ACHN (cell line): ENCODE data around the gene PRSS35.
"Not testable (repeated sequence)": the region's sequence is repeated elsewhere in the genome, so short reads cannot be mapped to it uniquely, and the experiment has no call there.

Source experiments
- DNase-seq: peaks from one replicate; pipeline ENCODE4 v3.0.0-alpha.2; 2015
- in situ Hi-C: cut with HindIII; loops from 2 replicates; pipeline ENCODE4 v1.10.0; 2017; ENCODE audit warnings: low sequenced_read_pairs, low pct_ligation_motif_present, low pct_unique_long_range_greater_than_20kb

Gene PRSS35

DNA sequence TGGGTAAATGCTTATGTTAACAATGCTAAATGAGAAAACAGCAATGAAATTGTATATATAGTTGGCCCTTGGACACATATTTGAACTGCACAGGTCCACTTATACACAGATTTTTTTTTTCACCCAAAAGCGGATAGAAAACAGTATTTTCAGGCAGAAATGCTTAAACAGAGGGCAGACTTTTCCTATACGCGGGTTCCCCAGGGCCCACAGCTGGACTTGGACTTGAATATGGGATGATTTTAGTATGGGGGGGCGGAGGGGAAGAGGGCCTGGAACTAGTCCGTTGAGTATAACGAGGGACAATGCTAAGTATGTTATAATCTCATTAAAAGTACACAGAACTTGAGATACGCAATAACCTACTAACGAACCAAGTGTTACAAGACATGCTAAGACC, 1.1 kb upstream of the PRSS35 start:
- in situ Hi-C loops = loop anchor here (25.0 kb wide), 1 partner anchor 299 kb away; no protein-coding TSS in a partner anchor

DNA sequence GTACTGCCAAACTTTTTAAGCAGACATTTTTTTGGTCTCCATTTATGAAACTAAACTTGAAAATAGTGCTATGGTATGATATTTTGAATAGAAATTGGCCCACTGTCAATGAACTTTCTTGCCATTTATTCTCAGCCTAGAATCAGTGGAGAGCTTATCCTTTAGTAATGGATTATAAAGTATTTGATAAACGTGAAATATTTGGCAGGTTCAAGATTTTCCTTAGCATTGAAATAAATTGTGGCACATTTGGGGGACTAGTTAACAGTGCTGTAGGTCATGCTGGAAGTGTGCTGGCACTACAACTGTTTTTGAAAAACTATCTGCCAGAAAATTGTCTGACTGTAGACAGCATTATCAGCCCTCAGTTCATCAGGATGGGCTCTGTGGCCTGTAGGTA, 2.1 kb downstream of the PRSS35 start:
- in situ Hi-C loops = loop anchor here (25.0 kb wide), 1 partner anchor 302 kb away; no protein-coding TSS in a partner anchor
- no peak for DNase-seq

More for the DNA sequence above, 1.1 kb upstream of the PRSS35 start:
- DNase-seq = no peak

DNA sequence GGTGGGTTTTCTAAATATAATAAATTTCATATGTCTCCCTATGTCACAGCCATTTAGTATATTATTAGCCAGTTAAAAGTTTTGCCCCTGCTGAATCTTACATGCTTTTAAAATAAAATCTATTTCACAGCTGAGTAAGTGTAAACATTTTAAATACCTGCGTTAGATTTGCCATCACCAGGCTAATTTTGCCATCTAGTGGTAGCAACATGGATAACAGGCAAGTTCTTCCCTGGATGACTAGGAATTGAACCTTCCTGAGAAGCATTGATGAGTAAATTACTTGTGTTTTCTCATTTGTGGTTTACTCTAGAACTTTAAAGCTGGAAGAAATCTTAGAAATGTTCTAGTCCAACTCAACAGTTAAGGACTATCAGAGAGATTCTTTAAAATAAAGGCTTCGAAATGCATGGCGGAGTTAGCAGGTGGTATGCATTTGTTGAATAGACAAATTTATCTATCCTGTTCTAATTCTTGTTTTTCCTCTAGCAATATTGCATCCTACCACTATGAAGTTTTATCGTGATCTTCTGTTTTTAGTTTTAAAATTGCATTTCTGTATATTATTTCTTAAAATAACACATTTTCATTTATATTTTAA, 2.6 kb downstream of the PRSS35 start:
- peak; percentile 51 for DNase-seq
- in situ Hi-C loops = loop anchor here (25.0 kb wide), 1 partner anchor 303 kb away; no protein-coding TSS in a partner anchor

DNA sequence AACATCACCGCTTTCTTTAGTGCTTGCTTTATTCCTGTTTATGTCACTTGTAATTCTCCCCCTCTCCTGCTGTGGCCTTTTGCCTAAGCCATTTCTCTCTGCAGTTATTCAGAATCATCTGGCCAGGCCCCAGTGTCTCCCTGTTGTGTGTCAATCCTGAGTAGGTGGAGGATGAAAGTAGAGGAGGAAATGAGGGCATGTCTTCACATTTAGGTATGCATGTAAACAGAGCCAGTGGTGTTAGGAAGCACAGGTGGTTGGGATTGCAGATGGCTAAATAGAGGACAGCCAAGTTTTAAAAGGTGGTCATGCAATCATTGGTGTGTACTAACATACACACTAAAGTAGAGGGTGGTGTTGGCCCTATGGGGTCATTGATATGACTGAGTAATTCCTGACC, 5.2 kb downstream of the PRSS35 start:
- DNase-seq = no peak
- in situ Hi-C loops = loop anchor here (25.0 kb wide), 1 partner anchor 305 kb away; no protein-coding TSS in a partner anchor

DNA sequence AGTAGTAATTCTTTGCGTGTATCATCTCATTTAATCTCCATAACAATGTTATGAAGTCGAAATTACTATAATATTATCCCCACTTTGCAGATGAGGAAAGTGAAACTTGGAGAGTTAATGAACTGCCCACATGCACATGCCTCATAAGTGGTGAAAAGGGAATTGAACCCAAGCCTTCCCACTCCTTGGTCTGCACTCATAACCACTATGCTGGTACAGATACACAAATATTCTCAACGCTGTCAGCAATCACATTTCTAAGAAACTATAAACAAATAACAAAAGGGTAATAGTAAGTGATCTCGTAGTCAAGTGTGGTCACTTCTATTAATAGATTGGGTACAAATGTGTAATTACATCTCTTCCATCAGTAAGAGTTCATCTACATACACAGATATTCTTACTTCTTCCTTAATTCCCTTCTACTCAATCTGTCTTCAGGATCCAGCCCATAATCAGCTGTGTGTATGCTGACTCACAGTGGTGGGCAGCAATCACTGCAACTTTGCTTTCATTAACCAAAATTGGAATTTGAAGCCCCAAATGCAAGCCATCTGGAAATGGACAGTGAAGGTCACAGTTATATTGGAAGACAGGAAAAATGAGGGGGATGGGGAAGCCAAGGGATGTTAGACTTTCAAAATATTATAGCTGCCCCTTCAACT, 6.6 kb downstream of the PRSS35 start:
- DNase-seq = no peak
- in situ Hi-C loops = loop anchor here (25.0 kb wide), 1 partner anchor 307 kb away; no protein-coding TSS in a partner anchor

DNA sequence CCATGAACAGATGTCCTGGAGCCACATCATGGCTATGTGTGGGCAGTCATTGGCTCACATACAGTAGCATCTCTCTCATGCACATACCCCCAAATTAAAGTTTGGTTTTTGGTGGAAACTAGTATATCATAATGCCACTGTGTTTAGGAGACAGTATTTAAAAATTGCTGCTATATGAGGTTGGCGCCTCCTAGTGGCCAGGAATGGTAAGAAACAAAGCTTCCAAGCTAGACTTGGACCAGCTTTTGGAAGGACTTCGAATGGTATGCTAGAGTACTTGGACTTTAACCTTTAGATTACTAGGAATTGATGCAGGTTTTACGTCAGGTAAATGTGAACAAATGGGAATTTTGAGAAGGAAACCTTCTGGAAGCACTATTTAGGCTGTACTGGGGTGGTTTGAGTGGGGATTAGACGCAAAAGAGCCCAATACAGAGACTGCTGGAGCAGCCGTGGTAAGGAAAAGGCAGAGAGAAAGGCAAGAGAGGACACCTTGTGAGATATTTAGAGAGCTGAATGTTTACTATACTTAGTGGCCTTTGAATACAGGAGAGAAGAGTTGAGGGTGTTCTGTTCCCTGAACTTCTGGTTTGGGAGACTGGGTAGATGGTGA, 23.8 kb downstream of the PRSS35 start:
- in situ Hi-C loops = no loop called here
- peak; percentile 39 for DNase-seq

DNA sequence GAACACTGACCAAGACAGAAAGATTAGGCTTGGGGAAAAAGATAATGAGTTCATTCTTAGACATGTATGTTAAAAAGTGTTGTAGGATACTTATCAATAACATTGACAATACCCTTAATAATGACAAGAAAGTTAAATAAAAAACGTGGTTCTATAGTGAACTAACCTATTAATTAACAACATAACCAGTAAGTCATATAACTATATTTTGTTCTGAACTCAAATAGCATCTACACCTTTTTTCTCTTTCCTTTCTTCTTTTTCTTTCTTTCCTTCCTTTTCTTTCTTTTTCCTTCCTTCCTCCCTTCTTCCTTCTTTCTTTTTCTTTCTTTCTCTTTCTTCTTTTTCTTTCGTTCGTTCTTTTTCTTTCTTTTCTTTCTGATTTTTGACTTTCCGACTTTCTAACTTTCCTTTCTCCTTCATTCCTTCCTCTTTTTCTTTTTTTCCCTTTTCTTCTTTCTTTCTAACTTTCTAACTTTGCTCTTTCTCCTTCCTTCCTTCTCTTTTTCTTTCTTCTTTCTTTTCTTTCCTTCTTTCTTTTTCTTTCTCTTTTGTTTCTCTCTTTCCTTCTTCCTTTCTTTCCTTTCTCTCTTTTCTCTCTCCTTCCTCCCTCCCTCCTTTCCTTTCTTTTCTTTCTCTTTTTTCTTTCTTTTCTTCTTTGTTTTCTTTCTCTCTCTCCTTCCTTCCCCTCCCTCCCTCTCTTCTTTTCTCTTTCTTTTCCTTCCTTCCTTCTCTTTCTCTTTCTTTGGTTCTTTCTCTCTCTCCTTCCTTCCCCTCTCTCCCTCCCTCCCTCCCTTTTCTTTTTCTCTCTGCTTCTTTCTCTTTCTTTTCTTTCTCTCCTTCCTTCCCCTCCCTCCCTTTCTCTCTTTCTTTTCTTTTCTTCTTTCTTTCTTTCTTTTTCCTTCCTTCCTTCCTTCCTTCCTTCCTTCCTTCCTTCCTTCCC, 24.6 kb downstream of the PRSS35 start:
- in situ Hi-C loops = no loop called here
- no peak for DNase-seq

DNA sequence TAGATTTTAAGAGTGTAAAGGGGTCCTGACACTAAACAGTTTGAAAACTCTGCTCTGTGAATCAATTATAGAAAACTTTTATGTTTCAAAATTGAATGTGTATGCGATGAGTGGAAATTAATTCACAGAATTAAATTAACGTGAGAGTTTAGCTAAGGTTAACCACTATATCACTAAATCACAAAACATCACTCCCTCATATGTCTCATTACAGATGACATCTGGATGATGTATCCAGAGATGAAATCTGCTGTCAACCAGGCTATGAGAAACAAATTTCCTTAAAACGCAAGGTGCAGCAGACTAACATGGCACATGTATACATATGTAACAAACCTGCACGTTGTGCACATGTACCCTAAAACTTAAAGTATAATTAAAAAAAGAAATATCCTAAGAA, 27.3 kb downstream of the PRSS35 start:
- in situ Hi-C loops = no loop called here
- no peak for DNase-seq

DNA sequence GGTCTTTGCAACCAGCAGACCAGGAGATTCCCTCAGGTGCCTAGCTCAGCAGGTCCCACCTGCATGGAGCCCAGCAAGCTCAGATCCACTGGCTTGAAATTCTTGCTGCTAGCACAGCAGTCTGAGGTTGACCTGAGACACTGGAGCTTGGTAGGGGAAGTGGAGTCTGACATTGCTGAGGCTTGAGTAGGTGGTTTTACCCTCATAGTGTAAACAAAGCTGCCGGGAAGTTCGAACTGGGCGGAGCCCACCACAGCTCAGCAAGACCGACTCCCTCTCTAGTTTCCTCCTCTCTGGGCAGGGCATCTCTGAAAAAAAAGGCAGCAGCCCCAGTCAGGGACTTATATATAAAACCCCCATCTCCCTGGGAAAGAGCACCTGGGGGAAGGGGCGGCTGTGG, 34.3 kb downstream of the PRSS35 start:
- no peak for DNase-seq
- in situ Hi-C loops = no loop called here

DNA sequence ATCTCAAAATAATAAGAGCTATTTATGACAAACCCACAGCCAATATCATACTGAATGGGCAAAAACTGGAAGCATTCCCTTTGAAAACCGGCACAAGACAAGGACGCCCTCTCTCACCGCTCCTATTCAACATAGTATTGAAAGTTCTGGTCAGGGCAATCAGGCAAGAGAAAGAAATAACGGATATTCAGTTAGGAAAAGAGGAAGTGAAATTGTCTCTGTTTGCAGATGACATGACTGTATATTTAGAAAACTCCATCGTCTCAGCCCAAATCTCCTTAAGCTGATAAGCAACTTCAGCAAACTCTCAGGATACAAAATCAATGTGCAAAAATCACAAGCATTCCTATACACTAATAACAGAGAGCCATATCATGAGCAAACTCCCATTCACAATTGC, 38.1 kb downstream of the PRSS35 start:
- in situ Hi-C loops, DNase-seq: not testable (repeated sequence)

DNA sequence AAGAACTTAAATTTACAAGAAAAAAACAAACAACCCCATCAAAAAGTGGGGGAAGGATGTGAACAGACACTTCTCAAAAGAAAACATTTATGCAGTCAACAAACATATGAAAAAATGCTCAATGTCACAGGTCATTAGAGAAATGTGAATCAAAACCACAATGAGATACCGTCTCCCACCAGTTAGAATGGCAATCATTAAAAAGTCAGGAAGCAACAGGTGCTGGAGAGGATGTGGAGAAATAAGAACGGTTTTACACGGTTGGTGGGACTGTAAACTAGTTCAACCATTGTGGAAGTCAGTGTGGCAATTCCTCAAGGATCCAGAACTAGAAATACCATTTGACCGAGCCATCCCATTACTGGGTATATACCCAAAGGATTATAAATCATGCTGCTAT, 39.4 kb downstream of the PRSS35 start:
- DNase-seq, in situ Hi-C loops: not testable (repeated sequence)

DNA sequence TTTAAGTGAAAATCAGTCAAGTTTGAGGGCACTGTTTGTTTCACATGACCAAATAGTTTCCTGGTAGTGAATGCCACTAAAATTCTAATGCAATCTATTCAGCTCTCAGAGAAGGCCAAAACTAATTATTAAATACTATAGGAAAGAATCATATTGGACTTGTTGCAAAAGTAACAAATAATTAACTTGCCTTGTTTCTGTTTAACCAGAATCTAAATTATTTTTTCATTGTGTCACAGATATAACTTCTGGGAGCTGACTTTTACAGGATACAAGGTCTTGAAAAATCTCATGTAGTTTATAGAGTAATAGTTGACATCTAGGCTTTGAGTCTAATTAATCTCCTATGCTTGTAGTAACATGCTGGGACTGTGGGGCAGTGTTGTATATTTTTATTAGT, 44.5 kb downstream of the PRSS35 start:
- DNase-seq = no peak
- in situ Hi-C loops = no loop called here

DNA sequence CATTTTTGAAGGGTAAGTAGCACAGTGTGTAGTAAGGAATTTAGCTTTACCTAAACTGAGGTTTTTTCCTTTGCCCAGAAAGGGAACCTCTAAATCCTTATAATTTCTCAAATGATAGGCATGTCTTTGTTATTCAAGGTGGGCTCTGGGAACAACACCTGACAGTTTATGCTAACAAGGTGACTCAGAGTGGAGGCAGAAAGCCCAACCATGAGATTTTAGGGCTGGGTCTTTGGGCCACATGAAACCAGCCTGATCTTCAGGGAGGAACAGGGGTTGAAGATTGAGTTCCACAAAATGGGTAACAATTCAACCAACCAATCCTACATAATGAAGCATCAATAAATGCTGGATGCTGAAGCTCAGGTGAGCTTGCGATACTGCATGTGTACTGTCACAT, 46.6 kb downstream of the PRSS35 start:
- in situ Hi-C loops = no loop called here
- no peak for DNase-seq

DNA sequence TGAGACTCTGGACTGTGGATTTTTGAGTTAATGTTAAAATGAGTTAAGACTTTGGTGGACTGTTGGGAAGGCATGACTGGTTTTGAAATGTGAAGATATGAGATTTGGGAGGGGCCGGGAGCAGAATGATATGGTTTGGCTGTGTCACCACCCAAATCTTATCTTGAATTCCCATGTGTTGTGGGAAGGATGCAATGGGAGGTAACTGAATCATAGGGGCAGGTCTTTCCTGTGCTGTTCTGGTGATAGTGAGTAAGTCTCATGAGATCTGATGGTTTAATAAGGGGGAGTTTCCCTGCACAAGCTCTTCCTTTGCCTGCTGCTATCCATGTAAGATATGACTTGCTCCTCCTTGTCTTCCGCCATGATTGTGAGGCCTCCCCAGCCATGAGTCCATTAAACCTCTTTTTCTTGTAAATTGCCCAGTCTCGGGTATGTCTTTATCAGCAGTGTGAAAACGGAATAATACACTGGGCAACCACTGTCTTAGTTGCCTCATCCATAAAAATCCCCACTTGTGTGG, 59.4 kb downstream of the PRSS35 start:
- in situ Hi-C loops, DNase-seq: not testable (repeated sequence)

DNA sequence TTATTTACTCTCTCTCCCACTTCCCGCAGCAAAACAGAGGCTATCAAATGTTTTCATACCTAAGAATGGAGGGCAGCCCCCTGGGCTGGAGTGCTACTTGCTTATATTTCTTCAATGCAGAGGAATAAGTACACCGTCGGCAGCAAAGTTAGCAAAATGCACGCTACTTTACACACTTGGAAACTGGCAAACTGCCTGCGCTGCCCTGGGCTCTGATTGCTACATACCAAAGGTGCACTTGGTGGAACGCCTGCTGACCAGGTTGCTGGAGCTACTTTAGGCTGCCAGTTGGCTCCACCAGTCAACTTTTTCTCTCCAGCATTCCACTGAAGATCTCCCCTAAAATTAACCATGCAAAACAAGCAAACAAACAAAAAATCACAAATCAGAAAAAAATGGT, 62.4 kb downstream of the PRSS35 start:
- DNase-seq = no peak
- in situ Hi-C loops = no loop called here
